ENCODE data around the gene KANSL3.
"Not testable (repeated sequence)": the region's sequence is repeated elsewhere in the genome, so short reads cannot be mapped to it uniquely, and the experiment has no call there.

The KANSL3 gene

DNA sequence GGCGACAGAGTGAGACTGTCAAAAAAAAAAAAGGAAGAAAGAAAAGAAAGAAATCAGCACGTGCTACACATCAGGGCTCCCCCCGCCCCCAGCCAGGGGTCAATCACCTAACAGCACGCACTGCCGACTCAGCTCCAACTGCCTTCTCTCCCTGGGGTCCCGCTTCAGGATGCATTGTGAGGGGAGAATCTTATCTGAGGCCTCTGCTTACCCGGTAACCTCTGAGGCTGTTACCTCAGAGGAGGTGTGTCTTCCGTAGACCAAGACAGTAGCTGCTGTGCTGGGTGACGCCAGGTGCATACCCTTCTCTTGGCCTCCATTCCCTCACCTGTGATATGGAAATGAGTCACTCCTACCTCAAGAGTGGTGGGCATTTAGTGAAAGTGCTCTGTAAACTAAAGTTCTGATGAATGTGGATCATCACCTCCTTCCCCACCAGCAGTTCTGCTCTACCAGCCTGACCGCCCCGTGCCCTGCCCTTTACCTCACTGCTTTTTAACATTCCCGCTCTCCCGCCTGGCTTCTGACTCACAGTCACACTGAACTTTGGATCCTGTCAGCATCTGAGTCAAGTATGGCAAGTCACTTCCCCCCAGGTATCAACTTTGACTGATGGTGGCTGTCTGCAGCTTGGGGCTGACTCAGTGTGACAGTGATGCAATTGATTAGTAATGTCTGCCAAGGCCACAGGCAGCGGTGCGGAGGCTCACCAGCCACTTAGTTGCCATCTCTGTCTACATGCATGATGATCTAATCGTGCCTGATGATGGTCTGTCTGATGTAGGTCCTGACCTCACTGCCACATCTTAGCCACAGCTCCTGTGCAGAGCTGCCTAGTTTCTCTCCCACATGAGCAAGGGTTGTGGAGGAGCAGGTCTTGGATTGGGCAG, 81.4 kb downstream of the KANSL3 start:
- Mint-ChIP-seq H3K36me3 (ENCODE audit: low read depth) (no peaks in the 10 kb centered on the region), H3K4me1 (no peaks in the 10 kb centered on the region), H3K27me3 (ENCODE audit: low read depth) (no peaks in the 10 kb centered on the region), H3K9me3 (no peaks in the 10 kb centered on the region), H3K4me3 (no peak overlapping the region), H3K27ac (no peak overlapping the region)
- TF ChIP-seq CTCF (IDR thresholded peaks at IDR 0.05; ENCODE audit: unreplicated experiment in 3 of 3): no peak

GRCh38 chr2:96555146-96555610, 82.9 kb downstream of the KANSL3 start:
- H3K36me3 Mint-ChIP-seq (ENCODE audit: low read depth): no peaks in the 10 kb centered on the region
- no peak for TF ChIP-seq CTCF (IDR thresholded peaks at IDR 0.05; ENCODE audit: unreplicated experiment in 3 of 3)
- no peaks in the 10 kb centered on the region for H3K9me3 Mint-ChIP-seq
- H3K27ac Mint-ChIP-seq: no peak overlapping the region
- no peaks in the 10 kb centered on the region for H3K4me1 Mint-ChIP-seq
- H3K4me3 Mint-ChIP-seq: no peak overlapping the region
- H3K27me3 Mint-ChIP-seq (ENCODE audit: low read depth): no peaks in the 10 kb centered on the region

DNA sequence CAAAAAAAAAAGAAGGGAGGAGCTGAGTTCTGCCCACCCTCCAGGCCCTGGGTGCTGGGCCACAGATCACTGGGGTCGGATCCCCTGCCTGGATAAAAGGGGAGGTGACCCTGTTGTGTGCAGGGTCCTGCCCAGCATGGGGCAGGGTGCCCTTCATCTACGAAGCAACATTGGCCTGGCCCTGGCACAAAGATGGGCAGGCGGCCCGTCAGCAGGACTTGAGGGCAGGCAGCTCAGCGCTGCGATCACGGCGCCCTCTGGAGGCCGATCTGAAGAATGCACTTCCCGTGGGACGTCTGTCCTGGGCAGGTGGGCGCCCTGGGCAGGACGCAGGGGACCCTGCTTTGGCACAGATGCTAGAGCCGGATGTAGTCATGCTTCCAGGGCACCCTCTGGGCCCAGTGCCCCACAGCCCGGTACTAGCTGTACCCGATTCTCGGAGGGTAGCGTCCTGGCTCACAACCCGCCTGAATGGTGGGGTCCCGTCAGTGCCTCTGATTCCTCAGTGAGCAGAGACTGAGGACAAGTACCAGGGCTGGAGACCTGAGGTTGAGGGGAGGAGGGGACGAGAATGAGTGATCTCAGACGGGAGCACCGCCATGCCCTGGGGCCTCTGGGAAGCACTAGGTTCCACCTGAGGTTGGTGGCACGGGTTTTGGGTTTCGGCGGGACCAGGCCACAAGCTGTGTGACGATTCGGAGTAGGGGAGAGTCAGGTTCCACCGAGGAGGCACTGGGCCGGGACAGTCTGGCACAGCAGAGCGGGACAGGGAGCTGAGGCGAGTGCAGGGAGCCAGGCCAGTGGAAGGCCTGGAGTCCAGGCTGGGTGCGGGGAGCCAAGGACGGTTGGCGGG, 83.6 kb downstream of the KANSL3 start:
- H3K27me3 Mint-ChIP-seq (ENCODE audit: low read depth): no peaks in the 10 kb centered on the region

GRCh38 chr2:96553957-96554292, 84.2 kb downstream of the KANSL3 start:
- H3K27ac Mint-ChIP-seq; H3K9me3 Mint-ChIP-seq; H3K4me1 Mint-ChIP-seq; H3K4me3 Mint-ChIP-seq; H3K27me3 Mint-ChIP-seq (ENCODE audit: low read depth); H3K36me3 Mint-ChIP-seq (ENCODE audit: low read depth): not testable (repeated sequence)

More for the DNA sequence above, 83.6 kb downstream of the KANSL3 start:
- Mint-ChIP-seq H3K9me3 (no peaks in the 10 kb centered on the region), H3K27ac (no peak overlapping the region), H3K36me3 (ENCODE audit: low read depth) (no peaks in the 10 kb centered on the region), H3K4me3 (no peak overlapping the region), H3K4me1 (no peaks in the 10 kb centered on the region)
- TF ChIP-seq CTCF (IDR thresholded peaks at IDR 0.05; ENCODE audit: unreplicated experiment in 3 of 3): peak; percentile 81 to 93 (median 88)

- H3K36me3 Mint-ChIP-seq (ENCODE audit: low read depth): no peaks in the 10 kb centered on the region
Measured at GRCh38 chr2:96553176-96553956, 84.7 kb downstream of the KANSL3 start.

More at GRCh38 chr2:96553176-96553956, 84.7 kb downstream of the KANSL3 start:
- no peaks in the 10 kb centered on the region for H3K27me3 Mint-ChIP-seq (ENCODE audit: low read depth)
- H3K4me1 Mint-ChIP-seq: no peaks in the 10 kb centered on the region
- no peaks in the 10 kb centered on the region for H3K9me3 Mint-ChIP-seq
- TF ChIP-seq CTCF (IDR thresholded peaks at IDR 0.05; ENCODE audit: unreplicated experiment in 3 of 3): no peak
- H3K27ac Mint-ChIP-seq: no peak overlapping the region
- no peak overlapping the region for H3K4me3 Mint-ChIP-seq

Measured in nephron (organoid).